ENCODE measurements around the gene ARID1A. TPM values are rescaled to one million over a fixed set of nuclear protein-coding genes. Genes with fewer than 3 reads are reported as not detected.

Gene ARID1A
- total RNA-seq, 1 donor from 2014 or later = 160 TPM

- Mint-ChIP-seq H3K4me1 (peaks cover 10% of the 10 kb centered on the region), H3K9me3 (no peaks in the 10 kb centered on the region), H3K27me3 (ENCODE audit: low read depth) (no peaks in the 10 kb centered on the region), H3K36me3 (peaks cover 23% of the 10 kb centered on the region), H3K27ac (no peak overlapping the region), H3K4me3 (no peak overlapping the region)
- DNase-seq (ENCODE audit: low spot score in 2 of 2, unreplicated experiment in 2 of 2) = no peak
- no peak for TF ChIP-seq CTCF (IDR thresholded peaks at IDR 0.05; ENCODE audit: unreplicated experiment)
These were observed 37.6 kb downstream of the ARID1A start for GRCh38 chr1:26733392-26733791.

- Mint-ChIP-seq H3K27ac (no peak overlapping the region), H3K4me3 (no peak overlapping the region), H3K9me3 (no peaks in the 10 kb centered on the region), H3K36me3 (peaks cover 23% of the 10 kb centered on the region), H3K27me3 (ENCODE audit: low read depth) (no peaks in the 10 kb centered on the region), H3K4me1 (peaks cover 4% of the 10 kb centered on the region)
- TF ChIP-seq CTCF (IDR thresholded peaks at IDR 0.05; ENCODE audit: unreplicated experiment) = no peak
- no peak for DNase-seq (ENCODE audit: low spot score in 2 of 2, unreplicated experiment in 2 of 2)
These were observed 38.2 kb downstream of the ARID1A start for GRCh38 chr1:26733982-26734381.

GRCh38 chr1:26734501-26735058 is 38.8 kb downstream of the ARID1A start:
- TF ChIP-seq CTCF (IDR thresholded peaks at IDR 0.05; ENCODE audit: unreplicated experiment) = no peak
- Mint-ChIP-seq H3K4me3 (no peak overlapping the region), H3K36me3 (peaks cover 28% of the 10 kb centered on the region), H3K27ac (no peak overlapping the region), H3K27me3 (ENCODE audit: low read depth) (no peaks in the 10 kb centered on the region), H3K9me3 (no peaks in the 10 kb centered on the region), H3K4me1 (no peaks in the 10 kb centered on the region)
- DNase-seq (ENCODE audit: low spot score in 2 of 2, unreplicated experiment in 2 of 2) = no peak

GRCh38 chr1:26739329-26739914 is 43.6 kb downstream of the ARID1A start:
- H3K27ac Mint-ChIP-seq = no peak overlapping the region
- H3K4me3 Mint-ChIP-seq = no peak overlapping the region
- H3K4me1 Mint-ChIP-seq = peaks cover 10% of the 10 kb centered on the region
- H3K27me3 Mint-ChIP-seq (ENCODE audit: low read depth) = no peaks in the 10 kb centered on the region
- DNase-seq (ENCODE audit: low spot score in 2 of 2, unreplicated experiment in 2 of 2) = no peak
- no peaks in the 10 kb centered on the region for H3K9me3 Mint-ChIP-seq
- peaks cover 35% of the 10 kb centered on the region for H3K36me3 Mint-ChIP-seq
- TF ChIP-seq CTCF (IDR thresholded peaks at IDR 0.05; ENCODE audit: unreplicated experiment) = no peak

GRCh38 chr1:26740023-26740634 is 44.3 kb downstream of the ARID1A start:
- Mint-ChIP-seq H3K4me1 (peaks cover 10% of the 10 kb centered on the region), H3K9me3 (no peaks in the 10 kb centered on the region), H3K27ac (peak overlapping the region; percentile 2), H3K27me3 (ENCODE audit: low read depth) (no peaks in the 10 kb centered on the region), H3K4me3 (no peak overlapping the region), H3K36me3 (peaks cover 35% of the 10 kb centered on the region)
- TF ChIP-seq CTCF (IDR thresholded peaks at IDR 0.05; ENCODE audit: unreplicated experiment) = no peak
- no peak for DNase-seq (ENCODE audit: low spot score in 2 of 2, unreplicated experiment in 2 of 2)

All from mesothelial cell of epicardium (in vitro differentiated cells).